HG02798 (cell line): Measurements from ENCODE around the gene PHACTR4.
"Not testable (repeated sequence)": the region's sequence is repeated elsewhere in the genome, so short reads cannot be mapped to it uniquely, and the experiment has no call there.

ENCODE experiments used
- ATAC-seq: cut with Tn5 transposase; IDR thresholded peaks from one replicate; pipeline ENCODE4 v1.9.1; 2021; ENCODE audit warnings: mild to moderate bottlenecking; ENCODE audit not compliant: unreplicated experiment, poor library complexity

Gene PHACTR4

GRCh38 chr1:28482138-28482537 is 112.6 kb downstream of the PHACTR4 start:
- no peak for ATAC-seq

- ATAC-seq: no peak
Measured at GRCh38 chr1:28482702-28483101, 113.2 kb downstream of the PHACTR4 start.

DNA sequence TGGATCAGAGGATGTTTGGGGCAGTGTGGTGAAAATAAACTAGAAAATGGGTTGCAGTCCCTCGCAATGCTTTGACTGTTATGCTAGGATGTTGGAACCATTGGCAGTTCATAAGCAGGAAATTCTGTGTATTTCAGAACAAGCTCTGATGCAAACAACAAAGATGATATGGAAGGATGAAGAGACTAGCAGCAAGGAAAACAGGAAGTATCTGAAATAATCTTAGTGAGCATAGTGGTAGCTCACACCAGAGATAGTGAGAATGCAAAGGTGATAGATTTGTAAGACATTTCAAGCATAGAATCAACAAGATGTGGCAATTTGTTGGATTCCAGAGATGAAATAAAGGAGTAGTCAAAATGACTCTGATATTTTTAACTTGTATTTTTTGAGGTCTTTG is 125.2 kb downstream of the PHACTR4 start:
- ATAC-seq: no peak

GRCh38 chr1:28499553-28499952 is 130.0 kb downstream of the PHACTR4 start:
- ATAC-seq: no peak

GRCh38 chr1:28501925-28502324 is 132.4 kb downstream of the PHACTR4 start:
- ATAC-seq: no peak

- no peak for ATAC-seq
Measured at GRCh38 chr1:28503117-28503516, 133.6 kb downstream of the PHACTR4 start.

DNA sequence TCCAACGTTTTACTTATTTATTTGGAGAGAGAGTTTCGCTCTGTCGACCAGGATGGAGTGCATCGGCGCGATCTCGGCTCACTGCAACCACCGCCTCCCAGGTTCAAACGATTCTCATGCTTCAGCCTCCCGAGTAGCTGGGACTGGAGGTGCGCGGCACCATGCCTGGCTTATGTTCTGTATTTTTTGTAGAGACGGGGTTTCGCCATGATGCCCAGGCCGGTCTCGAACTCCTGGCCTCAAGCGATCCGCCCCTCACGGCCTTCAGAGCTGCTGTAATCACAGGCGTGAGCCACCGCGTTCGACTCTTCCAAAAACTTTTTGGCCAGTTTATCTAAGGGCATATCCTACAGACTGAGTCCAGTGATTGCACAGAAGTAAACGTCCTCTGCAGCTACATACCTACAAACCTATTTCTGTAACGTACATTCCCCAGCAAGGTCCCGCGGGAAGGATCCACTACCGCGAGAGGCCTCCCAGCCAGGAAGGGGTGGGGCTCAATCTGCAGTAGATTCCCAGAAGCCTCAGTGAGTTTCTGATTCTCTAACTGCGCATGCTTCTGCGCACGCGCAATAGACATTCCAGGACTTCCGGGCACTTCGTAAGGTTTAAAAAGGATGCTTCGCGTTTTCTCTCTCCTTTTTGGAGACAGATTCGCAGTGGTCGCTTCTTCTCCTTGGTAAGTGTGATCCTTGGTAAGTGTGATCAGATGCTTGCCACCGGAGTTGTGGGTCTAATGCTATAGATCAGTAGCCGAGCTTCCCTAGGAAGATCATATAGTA is 136.1 kb downstream of the PHACTR4 start, which contains the start of gene RCC1:
TSS of gene RCC1 (plus strand) at position 638 of the 782 bp plus-strand sequence. CDS start 23,824 bp downstream, outside the sequence.
- peak; percentile 82 for ATAC-seq

DNA sequence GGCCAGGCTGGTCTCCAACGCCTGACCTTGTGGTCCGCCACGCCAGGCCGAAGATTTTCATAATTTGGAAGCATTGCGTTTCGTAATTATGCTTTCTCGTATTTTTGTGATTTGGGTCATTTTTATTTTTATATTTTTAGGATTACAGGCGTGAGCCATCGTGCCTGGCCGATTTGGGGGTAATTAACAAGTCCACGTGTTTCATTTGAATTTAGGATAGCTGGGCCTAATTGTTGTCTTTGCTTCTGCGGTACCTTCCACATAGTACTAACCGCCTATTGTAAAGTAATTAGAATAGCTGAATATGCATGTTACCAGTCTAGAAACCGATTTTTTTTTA is 137.3 kb downstream of the PHACTR4 start:
- no peak for ATAC-seq

DNA sequence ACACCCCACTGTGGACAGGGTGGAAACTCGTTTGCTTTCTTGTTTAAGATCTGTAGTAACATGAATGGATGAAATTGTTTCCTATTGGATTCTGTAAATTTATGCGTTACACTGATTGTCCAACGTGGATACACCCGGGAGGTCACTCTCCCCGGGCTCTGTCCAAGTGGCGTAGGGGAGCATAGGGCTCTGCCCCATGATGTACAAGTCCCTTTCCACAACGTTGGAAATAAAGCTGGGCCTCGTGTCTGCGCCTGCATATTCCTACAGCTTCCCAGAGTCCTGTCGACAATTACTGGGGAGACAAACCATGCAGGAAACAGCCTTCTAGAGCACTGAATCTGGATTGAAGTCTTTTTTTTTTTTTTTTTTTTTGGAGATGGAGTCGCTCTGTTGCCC is 137.7 kb downstream of the PHACTR4 start:
- ATAC-seq: no peak

- no peak for ATAC-seq
Measured at GRCh38 chr1:28507646-28508434, 138.3 kb downstream of the PHACTR4 start.

GRCh38 chr1:28508435-28508754 is 138.9 kb downstream of the PHACTR4 start:
- no peak for ATAC-seq

GRCh38 chr1:28509705-28510272 is 140.2 kb downstream of the PHACTR4 start:
- ATAC-seq: no peak

GRCh38 chr1:28510273-28510969 is 140.9 kb downstream of the PHACTR4 start:
- no peak for ATAC-seq

DNA sequence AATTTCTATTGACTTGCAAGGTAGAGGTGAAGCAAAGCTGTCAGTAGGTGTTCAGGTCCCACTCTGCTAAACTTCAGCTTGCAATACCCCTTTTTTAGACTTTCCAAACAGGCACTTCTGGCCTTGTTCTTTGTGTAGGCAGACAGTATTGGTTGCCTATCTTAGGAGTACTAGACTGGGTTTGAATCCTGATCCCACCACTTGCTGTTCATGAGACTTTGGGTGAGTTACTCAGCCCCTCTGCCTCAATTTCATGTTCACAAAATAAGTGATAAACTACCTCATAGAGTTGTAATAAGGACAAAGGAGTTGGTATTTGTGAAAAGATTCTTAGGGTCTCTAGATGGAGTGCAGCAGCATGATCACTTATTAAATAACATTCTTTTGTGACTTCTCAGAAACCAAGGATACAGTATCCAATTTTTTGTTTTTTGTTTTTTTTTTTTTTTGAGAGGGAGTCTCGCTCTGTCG is 141.5 kb downstream of the PHACTR4 start:
- ATAC-seq: no peak

DNA sequence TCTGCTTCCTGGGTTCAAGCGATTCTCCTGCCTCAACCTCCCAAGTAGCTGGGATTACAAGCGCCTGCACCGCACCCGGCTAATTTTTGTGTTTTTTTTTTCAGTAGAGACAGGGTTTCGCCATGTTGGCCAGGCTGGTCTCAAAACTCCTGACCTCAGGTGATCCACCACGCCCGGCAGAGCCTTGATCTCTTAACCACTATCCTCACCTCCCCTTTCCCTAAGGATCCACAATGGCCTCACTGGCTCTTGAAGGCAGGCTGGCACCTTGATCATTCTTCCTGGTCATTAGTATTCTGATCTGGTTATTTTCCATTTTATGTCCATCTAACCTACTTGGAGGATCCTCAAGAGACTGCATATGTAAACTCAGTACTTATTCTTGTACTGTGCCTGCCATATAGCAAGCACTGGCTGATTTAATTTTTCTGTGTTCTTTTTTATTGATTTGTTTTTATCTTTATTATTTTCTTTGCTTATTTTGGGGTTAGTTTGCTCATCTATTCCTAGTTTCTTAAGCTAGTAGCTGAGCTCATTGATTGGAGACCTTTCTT is 142.6 kb downstream of the PHACTR4 start:
- no peak for ATAC-seq

- not testable (repeated sequence) for ATAC-seq
Measured at GRCh38 chr1:28514445-28514933, 144.9 kb downstream of the PHACTR4 start.

GRCh38 chr1:28516518-28516956 is 147.0 kb downstream of the PHACTR4 start:
- ATAC-seq: no peak

GRCh38 chr1:28517649-28517999 is 148.1 kb downstream of the PHACTR4 start:
- ATAC-seq: peak; percentile 2

DNA sequence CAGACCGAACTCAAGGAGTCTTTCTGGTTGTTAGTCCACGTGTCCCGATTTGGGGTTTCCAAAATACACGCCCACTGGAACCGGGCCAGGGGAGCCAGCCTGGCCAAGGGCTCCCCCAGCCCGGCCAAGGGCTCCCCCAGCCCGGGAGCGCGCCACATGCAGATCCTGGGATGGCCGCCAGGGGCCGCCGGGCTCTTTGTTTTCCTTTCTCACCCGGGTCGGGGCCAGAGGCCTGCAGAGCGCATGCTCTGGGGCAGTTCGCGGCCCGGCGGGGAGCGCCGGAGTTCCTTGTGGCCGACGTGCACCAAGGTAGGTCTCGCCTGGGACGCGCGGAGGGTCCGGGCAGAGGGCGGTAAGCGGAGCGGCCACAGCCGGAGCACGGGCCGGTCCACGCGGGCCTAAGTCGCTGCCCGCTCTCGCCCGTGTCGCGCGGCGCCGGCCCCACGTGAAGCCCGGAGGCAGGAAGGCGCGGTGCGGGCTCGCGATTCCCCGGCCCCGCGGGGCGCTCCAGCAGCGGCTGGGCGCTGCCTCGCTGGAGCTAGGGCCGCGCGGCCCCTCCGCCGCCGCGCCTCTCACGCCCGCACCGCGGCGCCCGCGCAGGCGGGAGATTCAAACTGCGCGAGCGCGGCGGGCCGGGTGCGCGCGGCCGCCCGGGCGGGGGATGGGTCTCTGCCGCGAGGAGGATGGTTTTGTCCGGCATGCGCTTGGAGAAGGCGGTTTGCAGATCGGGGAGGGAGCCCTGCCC is 148.6 kb downstream of the PHACTR4 start:
- ATAC-seq: peak; percentile 78
